NCI-H1105 treated with DMSO at 0.1 percent for 48 hours (cell line): ENCODE measurements around the gene GRK5.
"Not testable (repeated sequence)": the region's sequence is repeated elsewhere in the genome, so short reads cannot be mapped to it uniquely, and the experiment has no call there.

ENCODE experiments used
- DNase-seq: peaks from one replicate; lab custom pipeline; 2025; lab: John Stamatoyannopoulos, UW

GRK5 gene

DNA sequence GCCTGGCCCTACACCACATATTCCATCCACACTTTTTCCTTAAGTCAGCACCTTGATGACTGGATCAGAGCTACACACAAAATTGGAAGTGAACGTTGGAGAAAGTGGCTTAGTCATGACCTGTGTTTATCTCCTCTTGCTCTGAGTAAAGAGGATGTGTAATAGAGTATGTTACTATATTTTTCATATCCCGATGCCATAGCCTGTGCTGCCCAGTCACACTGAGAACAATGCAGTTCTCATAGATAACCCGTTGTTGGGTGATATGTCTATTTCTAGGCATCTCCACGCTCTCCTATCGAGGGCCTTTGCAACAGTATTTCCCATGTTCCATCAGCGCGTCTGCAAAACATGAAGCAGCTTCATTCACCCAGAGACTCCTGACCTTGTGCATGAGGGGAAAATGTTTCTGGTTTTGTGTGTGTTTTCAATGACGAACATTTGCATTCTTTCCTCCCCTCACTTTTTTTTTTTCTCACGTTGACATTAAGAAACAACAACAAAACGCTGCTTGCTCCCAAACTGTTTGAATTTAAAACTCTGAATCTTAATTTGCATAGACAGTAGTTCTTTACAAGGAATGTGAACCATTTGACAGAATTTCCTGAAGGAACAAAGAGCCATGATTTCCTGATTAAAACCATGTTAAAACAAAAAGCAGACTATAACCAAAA lies 43.4 kb downstream of the GRK5 start:
- no peak for DNase-seq

DNA sequence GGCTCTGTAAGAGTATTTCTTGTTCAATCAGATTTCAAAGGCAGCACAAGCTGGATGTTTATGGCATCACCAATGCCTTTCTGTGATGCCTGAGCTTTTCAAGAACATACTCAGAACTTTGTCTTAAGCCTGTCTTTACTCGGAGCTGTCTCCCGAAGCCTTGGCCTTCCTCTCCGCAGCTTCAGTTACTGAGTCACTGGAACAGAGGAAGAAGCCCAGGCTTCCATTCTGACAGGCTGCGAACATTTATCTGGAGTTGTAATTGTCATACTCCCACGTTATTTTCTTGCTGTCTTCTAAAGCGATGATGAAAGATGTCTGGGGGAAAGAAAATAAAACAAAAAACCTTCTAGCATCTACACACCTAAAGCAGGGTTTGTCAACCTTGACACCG lies 43.9 kb downstream of the GRK5 start:
- no peak for DNase-seq

DNA sequence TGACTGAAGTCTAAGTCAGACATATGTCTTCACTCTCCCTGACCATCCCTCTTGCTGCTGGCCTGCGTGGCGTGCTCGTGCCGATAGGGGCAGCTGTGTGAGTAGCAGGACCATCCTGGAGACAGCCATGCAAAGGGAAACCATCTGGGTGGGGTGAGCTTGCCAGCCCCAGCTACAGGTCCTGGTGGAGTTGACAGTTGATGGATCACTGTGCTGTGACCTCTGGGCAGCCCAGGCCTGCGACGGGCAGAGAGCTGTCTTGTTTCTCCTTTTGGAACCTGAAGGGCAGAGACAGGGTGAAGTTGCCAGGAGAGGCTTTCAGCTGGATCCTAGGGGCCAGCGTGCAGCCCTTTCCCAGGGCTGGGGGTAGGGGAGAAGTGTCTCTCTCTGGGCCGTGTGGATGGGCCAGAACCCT lies 44.7 kb downstream of the GRK5 start:
- no peak for DNase-seq

DNA sequence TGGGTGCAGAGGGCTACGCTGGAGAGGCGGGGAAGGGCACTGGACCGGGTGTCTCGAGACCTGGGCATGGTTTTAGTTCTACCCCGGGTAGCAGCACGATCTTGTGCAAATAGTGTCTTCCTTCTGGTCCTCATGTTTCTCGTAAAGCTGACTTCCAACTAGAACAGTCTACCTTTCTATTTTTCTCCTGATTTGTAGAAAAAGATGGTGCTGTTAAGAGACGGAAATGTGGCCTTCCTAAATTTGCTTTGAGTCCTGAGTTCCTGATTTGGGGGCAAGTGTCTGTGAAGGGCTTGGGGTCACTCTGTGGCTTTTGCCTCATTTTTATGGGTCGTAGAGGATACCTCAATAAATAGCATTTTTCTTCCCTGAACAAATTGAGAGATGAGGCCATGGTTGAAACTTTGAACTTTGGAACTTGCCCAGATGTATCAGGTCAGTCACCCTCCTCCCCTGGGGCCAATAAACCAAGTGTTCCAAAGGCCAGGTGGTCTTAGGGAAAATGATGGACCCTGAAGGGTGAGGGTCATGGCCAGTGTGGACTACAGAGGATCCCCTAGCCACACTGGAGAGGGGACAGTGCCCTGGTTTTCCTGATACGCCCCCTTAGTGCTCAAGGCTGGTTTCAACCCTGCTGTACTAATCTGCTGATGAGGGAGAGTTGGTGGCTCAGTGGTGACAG lies 45.2 kb downstream of the GRK5 start:
- DNase-seq: no peak

DNA sequence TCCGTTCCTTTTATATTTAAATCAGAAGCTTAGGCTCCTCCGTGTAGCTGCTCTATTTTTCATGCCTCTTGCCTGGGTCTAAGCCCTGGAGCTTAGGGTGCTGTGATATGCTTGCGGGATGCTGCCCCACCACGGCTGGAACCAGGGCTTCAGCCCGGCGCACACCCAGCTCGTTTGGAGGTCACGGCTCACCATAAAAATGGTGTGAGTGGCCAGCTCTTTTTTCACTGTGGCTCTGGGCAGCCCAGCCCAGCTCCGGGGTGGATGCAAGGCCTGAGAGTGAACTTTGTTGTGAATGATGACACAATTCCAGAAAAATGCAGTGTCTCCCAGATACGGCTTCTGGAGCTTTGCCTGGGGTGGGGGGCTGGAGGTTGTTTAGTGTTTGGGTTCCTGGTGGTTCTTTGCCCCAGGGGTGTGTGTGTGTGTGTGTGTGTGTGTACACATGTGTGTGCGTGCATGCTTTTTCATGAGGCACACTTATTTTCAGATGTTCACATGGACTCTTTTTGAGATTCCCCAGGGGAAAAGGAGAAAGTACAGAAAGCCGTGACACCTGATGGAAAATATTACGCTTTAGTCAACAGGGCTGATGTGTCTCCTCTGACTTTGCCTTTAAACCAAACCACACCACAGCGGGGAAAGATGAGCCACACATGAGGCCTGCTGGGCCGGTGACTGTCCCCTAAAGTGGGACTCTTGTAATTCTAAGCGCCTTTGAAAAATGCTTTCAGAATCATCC lies 46.2 kb downstream of the GRK5 start:
- no peak for DNase-seq

DNA sequence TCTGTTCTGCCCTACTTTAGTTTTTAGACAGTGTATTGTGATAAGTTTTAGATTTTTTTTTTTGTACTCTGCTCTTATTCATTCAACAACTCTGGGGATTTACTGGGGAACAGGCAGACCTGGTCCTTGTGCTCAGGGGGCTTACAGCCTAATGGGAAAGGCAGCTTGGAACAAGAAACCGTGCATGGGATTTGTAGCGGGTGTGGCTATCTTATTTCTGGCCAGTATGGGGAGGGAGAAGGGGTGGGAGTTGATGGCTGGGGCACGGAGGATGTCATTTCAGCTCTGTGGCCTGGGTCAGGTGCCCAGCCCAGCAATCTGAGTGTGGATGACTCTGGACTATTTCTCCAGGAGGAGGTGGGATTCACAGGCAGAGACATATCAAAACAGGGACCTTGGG lies 47.0 kb downstream of the GRK5 start:
- DNase-seq: no peak

DNA sequence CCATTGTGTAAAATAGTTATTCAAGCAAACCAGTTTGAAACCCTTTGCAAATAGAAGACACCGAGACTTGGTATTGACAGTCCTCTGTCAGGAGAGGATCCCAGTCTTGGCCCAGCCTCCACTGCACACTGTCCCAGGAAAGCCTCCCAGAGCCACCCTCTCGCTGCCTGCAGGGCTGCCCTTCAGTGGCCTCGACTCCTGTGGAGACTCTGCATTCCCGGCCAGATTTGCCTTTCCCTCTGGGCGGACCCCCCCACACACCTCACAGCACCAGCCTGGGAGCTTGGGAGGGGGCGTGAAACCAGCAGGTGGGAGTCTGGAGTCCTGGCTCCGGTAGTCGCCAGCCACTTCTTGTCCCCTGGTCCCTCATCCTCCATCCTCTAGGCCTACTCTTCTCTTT lies 48.7 kb downstream of the GRK5 start:
- DNase-seq: no peak

DNA sequence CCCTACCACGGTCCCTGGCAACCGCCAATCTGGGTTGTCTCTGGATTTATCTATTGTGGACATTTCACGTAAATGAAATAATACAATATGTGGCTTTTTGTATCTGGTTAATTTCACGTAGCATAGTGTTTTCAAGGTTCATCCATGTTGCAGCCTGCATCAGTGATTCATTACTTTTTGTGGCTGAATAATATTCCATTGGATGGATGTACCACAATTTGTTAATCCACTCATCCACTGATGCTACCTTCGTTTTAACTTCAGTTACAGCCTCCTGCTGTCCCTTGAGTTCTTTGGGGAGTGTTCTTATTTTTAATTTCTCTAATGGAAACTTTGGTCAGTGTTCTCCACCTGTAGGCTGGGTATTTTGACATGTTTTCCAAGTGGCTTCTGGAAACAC lies 49.5 kb downstream of the GRK5 start:
- DNase-seq: no peak

DNA sequence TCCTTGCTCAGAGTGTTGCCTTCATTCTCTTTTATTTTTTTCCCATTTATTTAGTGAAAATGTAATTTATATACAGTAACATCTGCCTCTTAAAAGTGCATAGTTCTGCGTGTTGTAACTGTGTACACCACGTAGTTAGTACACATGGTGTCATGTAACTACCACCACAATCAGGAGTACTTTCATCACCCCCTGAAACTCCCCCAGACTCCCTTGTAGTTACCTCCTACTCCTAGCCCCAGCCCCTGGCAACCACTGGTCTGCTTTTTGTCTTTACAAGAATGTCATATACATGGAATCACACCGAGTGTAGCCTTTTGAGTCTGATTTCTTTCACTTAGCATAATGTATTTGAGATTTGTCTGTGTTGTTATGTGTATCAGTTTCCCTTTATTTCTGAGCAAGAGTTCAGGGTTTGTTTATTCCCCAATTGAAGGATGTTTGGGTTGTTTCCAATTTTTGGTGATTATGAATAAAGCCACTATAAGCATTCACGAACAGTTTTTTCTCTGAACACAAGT lies 50.6 kb downstream of the GRK5 start:
- no peak for DNase-seq

DNA sequence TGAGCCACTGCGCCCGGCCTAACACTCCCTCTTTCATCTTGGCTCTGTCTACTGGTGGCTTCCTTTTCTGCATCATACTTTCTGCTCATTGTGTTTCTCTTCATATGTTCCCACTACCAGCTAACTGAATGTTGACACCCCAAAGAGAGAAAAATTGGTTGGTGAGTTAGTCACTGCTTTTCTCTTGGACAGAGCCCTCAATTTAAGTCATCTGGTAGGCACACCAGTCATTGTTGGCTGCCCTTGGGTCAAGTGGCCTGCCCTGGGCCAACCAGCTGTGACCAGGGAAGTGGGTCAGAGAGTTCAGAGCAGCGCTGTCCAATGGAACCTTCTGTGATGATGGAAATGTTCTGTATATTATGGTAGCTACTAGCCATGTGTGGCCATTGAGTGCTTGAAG lies 52.0 kb downstream of the GRK5 start:
- no peak for DNase-seq

DNA sequence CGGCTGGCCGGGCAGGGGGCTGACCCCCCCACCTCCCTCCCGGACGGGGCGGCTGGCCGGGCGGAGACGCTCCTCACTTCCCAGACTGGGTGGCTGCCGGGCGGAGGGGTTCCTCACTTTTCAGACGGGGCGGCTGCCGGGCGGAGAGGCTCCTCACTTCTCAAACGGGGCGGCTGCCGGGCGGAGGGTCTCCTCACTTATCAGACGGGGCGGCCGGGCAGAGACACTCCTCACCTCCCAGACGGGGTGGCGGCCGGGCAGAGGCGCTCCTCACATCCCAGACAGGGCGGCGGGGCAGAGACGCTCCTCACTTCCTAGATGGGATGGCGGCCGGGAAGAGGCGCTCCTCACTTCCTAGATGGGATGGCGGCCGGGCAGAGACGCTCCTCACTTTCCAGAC lies 53.6 kb downstream of the GRK5 start:
- DNase-seq: not testable (repeated sequence)

DNA sequence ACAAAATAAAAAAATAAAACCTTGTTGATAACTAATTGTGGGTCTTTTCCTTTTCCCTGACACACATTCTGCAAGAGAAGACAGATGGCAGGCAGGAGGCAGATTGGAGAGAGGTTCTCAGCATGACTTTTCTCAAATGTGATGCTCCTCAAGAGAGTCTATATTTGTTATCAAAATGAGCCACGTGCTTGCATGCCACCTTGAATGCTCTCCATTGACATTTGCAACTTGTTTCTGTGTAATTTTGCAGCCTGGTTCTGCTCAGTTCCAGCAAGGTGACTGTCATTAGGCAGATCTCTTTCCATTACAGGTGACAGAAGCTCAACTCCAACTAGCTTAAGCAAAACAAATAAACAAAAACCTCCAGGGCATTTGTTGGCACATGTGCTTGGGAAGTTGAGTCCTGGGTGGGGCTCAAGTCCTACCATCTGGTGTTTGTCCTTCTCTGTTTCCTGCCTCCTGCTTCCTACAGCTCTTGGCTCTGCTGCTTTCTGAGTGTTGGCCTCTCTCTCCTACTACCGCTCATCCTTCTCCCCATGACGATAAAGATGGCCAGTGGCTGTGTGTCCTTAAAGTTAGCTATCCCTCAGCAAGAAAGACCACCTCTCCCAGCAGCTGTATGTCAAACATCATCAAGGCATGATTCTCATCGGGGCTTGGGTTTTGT lies 56.7 kb downstream of the GRK5 start:
- no peak for DNase-seq

DNA sequence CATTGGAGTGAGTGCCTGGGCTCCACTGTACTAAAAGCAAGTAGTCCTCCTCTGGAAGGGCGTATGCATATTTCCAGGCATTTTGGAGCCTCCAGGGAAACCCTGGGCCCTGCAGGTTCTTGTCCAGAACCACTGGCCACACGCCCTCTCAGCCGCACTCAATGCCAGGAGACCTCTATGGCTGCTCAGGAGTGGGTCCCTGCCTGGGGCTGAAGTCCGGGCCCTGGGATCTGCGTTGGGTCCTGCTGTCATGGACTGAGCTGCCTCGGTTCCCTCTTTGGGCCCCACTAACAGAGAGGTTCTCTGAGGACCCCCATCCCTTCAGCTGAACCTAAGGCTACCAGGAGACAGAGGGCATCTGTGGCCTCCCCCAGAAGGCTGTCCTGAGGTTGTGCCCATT lies 58.3 kb downstream of the GRK5 start:
- DNase-seq: no peak

DNA sequence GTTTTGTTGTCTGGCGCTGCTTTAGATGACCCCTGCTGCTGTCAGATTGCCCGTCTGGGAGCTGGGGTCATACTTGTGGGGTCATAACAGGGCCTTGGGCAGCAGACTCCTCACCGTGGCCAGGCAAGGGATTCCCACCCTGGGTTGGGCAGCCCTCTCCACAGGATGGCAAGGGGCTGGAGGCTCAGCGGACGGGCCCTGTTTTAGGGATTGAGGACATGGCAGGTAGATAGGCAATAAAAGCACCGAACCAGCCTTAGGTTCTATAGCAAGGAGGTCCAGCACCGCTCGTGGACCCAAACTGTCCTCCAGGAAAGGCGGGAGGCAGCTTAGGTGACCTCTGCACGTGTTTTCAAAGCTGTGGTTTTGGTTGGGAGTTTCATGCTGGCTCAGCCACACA lies 60.0 kb downstream of the GRK5 start:
- no peak for DNase-seq

DNA sequence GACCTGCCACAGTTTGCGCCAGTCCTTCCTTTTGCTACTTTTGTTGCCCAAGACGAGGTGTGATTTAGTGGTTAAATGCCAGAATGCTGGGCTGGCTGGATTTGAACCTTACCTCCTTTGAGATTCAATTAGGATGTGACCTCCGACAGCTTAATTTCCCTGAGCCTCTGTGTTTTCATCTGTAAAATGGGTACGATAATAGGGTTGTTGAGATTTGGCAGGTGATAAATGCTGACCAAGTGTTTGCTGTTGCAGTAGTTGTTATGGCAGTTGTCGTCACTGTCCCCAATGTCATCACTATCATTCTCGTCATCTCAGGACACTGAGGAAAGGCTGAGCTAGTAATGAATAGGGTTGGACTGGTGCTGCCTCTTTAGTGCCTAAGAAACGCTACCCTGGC lies 61.1 kb downstream of the GRK5 start:
- no peak for DNase-seq

DNA sequence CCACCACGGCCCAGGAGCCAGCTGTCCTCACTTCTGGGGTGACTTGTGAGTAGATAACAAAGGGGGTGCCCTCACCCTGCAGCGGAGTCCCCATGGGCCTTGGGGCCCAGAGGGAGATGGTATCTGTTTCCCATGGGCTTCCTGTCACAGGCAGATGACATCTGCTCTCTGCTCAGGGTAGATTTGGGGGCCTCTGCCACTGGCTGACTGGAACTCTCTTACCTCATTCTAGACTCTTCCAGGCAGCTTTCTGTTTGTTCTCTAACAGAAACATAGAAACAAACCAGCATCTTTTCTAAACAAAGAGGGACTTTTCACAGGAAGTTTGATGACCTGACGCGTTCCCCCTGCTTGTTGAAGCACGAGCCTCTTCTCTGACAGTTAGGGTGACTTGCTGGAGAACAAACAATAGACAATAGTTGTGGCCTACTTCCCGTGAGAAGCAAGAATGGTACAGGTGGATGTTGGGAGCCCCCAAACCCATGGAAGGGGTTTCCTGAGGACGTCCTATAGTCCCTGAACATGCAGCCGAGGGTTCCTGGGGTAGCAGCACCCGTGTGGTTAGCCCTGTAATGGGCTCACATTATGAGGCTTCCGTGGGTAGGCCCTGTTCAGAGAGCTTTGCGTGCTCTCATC lies 61.6 kb downstream of the GRK5 start:
- DNase-seq: no peak

DNA sequence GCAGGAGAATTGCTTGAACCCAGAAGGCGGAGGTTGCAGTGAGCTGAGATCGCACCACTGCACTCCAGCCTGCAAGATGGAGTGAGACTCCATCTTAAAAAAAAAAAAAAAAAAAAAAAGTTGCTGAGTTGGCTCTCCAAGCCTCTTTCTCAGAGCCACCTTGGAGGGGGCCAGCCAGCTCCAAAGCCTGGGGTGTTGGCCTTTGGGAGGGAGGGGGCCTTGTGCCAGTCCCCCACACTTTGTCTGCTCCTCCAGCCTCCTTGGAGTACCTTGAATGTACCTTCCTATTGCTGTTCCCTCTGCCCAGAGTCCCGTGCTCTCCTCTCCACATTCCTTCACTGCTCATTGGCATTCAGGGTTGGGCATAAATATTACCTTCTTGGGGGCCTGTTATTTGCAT lies 62.4 kb downstream of the GRK5 start:
- DNase-seq: no peak

DNA sequence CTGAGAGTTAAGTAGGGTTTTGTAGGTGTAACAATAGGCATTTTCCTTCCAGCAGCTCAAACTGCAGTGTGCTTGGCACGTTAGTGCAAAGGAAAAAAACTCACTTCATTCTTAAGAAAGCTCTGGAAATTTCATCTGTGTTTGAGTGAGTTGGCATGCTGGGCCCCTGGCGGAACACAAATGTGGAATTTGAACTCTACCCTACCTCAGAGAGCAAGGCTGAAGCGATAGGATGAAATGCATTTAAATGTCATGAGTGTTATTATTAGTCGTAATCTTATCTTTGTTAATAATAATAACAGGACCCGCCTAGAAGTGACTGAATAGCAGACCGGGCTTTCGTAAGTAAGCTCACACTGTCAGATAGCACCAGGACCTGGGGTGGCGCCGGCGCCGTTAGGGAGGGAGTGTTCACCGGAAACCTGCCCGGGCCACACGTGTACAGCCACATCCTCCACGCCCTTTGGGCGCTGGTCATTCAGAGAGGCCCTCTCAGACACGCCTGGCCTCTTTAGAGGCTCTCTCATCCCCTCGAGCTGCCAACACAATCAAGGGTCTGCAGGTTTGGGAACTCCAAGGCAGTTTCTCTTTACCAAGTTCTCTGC lies 63.5 kb downstream of the GRK5 start:
- no peak for DNase-seq

DNA sequence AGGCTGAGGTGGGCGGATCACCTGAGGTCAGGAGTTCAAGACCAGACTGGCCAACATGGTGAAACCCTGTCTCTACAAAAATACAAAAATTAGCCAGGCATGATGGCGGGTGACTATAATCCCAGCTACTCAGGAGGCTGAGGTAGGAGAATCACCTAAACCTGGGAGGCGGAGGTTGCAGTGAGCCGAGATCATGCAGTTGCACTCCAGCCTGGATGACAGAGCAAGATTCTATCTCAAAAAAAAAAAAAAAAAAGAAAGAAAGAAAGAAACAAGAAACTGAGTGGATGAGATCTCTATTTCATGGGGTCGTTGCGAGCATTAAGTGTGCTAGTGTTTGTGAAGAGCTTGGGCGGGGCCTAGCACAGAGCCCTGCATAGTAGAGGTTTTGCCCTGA lies 65.0 kb downstream of the GRK5 start:
- not testable (repeated sequence) for DNase-seq

DNA sequence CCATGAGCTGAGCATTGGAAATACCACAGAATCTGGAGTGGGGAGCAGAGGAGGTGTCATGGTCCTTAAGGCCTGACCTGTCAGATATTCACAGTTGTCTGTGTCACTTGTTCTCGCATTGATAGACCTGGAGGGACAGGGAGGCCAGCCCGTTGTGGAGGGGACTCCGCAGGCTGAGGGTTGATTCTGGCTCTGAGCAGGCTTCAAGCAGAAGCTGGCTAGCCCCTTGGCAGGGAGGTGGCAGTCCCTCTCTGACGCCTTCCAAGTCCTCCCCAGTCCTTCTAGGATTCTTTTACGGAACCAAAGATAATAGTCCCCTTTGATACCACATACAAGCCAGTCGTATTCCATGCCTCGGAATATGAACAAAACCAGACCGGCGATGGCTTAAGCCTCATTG lies 65.4 kb downstream of the GRK5 start:
- no peak for DNase-seq

DNA sequence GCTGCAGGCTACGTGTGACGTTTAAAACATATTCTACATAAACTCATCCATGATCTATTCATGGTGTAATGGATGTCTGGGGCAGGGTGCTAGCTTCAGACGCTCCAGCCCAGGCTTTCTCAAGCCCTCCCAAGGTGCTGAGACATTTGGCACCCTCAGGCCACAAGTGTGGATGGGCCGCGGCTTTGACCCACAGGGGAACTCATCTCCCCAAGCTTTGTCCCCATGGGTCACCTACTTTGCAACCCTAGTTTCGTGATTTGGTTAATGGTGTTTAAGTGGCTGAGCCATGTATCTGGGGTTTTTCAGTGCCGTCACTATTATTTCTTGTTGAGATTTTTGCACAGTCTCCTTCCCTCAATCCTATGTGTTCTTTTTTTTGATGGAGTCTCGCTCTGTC lies 66.0 kb downstream of the GRK5 start:
- DNase-seq: no peak
